CD4-positive, alpha-beta T cell (primary cell): Measurements from ENCODE around the gene PSD. TPM values are rescaled to one million over a fixed set of nuclear protein-coding genes. Genes with fewer than 3 reads are reported as not detected.

ENCODE experiments used
- ATAC-seq: fragments of 200-7000 bp; cut with Tn5 transposase; one replicate; pipeline ENCODE4 v1.10.0; 2022; ENCODE audit warnings: mild to moderate bottlenecking; ENCODE audit not compliant: poor library complexity
- CTCF ChIA-PET: fragments of 350-600 bp; sonication (Branson Sonifier 250); formaldehyde crosslinking; loops from one replicate; lab custom pipeline; 2021; ENCODE audit warnings: antibody characterized with exemption, inconsistent platforms; lab: Charles Lee
- POLR2A ChIA-PET: fragments of 350-600 bp; sonication (Branson Sonifier 250); formaldehyde crosslinking; loops from one replicate; lab custom pipeline; 2021; ENCODE audit warnings: antibody characterized with exemption, inconsistent platforms; lab: Charles Lee
- DNase-seq, 14 experiments: peaks; one replicate each; pipeline ENCODE4 v3.0.0-alpha.2; 2013 to 2020; ENCODE audit warnings: mixed read lengths in 2 of 14
- H3K27ac ChIP-seq, 2 donors: one replicate each; pipeline versions ENCODE4 v1.5.1 to v1.7.0; 2013; ENCODE audit warnings: low read length in 2 of 2, low read depth in 1 of 2, mild to moderate bottlenecking in 1 of 2
- H3K27me3 ChIP-seq, 2 experiments: 1 replicate in 1 of 2; 2 replicates in 1 of 2; pipeline versions ENCODE4 v1.6.1 to v1.7.0; 2013; ENCODE audit warnings: low read length in 2 of 2, control low read depth in 1 of 2, mild to moderate bottlenecking in 1 of 2, moderate library complexity in 1 of 2; ENCODE audit not compliant: insufficient read depth in 2 of 2, control insufficient read depth in 1 of 2
- H3K36me3 ChIP-seq: one replicate; pipeline ENCODE4 v1.6.1; 2013; ENCODE audit warnings: low read length, control low read depth; ENCODE audit not compliant: insufficient read depth
- H3K4me1 ChIP-seq: one replicate; pipeline ENCODE4 v1.6.1; 2013; ENCODE audit warnings: low read length, control low read depth; ENCODE audit not compliant: insufficient read depth
- H3K4me3 ChIP-seq: one replicate; pipeline ENCODE4 v1.5.1; 2013; ENCODE audit warnings: mild to moderate bottlenecking, low read length, moderate library complexity
- H3K9me3 ChIP-seq, 2 experiments: 1 replicate in 1 of 2; 2 replicates in 1 of 2; pipeline versions ENCODE4 v1.6.1 to v1.7.0; 2013; ENCODE audit warnings: low read length in 2 of 2, mild to moderate bottlenecking in 2 of 2, control low read depth in 1 of 2, moderate library complexity in 1 of 2; ENCODE audit not compliant: control insufficient read depth in 1 of 2, insufficient read depth in 1 of 2
- H3K27ac Mint-ChIP-seq: one replicate; pipeline ENCODE4 v1.8.0; 2020; ENCODE audit warnings: mixed read lengths
- H3K27me3 Mint-ChIP-seq: one replicate; pipeline ENCODE4 v1.8.0; 2021; ENCODE audit warnings: mixed read lengths
- H3K36me3 Mint-ChIP-seq: one replicate; pipeline ENCODE4 v1.8.0; 2021; ENCODE audit warnings: low read depth, mixed read lengths
- H3K4me1 Mint-ChIP-seq: one replicate; pipeline ENCODE4 v1.8.0; 2021; ENCODE audit warnings: low read depth, mixed read lengths
- H3K4me3 Mint-ChIP-seq: one replicate; pipeline ENCODE4 v1.8.0; 2020; ENCODE audit warnings: mild to moderate bottlenecking, mixed read lengths
- H3K9me3 Mint-ChIP-seq: one replicate; pipeline ENCODE4 v1.8.0; 2020; ENCODE audit warnings: mixed read lengths
- intact Hi-C, 2 experiments: fragments of 100-400 bp; cut with DNase I in 1 of 2; cut with micrococcal nuclease in 1 of 2; formaldehyde crosslinking; loops; one replicate each; pipeline versions ENCODE4 v1.15.1 to v1.9.0; 2023 to 2025; cut with DNase I, micrococcal nuclease
- total RNA-seq, 174 experiments: library from RNA in 2 of 174; stranded (reverse) in 2 of 174; gene quantifications; one replicate each; pipeline ENCODE4 v1.2.3 and lab custom pipeline; 2021 to 2026
- TF ChIP-seq, protein P1 (sequence below): fragments of 200-600 bp; IDR thresholded peaks from one replicate; pipeline ENCODE4 v1.8.0; 2022; ENCODE audit warnings: antibody characterized with exemption, mild to moderate bottlenecking

The PSD gene
- total RNA-seq, 2 experiments from 2014 or later: 16.7 to 17.8 TPM

DNA sequence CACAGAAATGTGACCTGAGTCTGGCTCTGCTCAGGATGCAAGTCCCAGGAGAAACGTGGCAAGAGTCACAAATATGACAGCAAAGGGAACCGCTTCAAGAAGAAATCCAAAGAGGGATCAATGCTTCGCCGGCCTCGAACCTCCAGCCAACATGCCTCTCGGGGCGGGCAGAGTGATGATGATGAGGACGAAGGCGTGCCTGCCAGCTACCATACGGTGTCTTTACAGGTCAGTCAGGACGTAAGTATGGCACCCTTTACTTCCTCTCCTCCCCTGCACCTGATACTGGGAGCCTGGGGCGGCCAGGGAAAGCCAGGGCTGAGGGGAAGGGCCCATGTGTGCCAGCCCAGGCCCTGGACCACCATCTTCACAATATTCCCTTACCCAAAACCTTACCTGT, 41.7 kb downstream of the PSD start:
- no peak overlapping the region for H3K4me3 ChIP-seq
- peaks cover 88% of the 10 kb centered on the region for H3K36me3 Mint-ChIP-seq
- H3K27me3 ChIP-seq: no peaks in the 10 kb centered on the region
- TF ChIP-seq, protein P1, sequence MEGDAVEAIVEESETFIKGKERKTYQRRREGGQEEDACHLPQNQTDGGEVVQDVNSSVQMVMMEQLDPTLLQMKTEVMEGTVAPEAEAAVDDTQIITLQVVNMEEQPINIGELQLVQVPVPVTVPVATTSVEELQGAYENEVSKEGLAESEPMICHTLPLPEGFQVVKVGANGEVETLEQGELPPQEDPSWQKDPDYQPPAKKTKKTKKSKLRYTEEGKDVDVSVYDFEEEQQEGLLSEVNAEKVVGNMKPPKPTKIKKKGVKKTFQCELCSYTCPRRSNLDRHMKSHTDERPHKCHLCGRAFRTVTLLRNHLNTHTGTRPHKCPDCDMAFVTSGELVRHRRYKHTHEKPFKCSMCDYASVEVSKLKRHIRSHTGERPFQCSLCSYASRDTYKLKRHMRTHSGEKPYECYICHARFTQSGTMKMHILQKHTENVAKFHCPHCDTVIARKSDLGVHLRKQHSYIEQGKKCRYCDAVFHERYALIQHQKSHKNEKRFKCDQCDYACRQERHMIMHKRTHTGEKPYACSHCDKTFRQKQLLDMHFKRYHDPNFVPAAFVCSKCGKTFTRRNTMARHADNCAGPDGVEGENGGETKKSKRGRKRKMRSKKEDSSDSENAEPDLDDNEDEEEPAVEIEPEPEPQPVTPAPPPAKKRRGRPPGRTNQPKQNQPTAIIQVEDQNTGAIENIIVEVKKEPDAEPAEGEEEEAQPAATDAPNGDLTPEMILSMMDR: no peak
- ChIA-PET POLR2A (no interaction called here), CTCF (no interaction called here)
- no peak overlapping the region for H3K27ac ChIP-seq
- H3K4me3 Mint-ChIP-seq: no peak overlapping the region
- H3K36me3 ChIP-seq: peaks cover 72% of the 10 kb centered on the region
- no peaks in the 10 kb centered on the region for H3K4me1 ChIP-seq
- no peaks in the 10 kb centered on the region for H3K4me1 Mint-ChIP-seq
- intact Hi-C loops: no loop called here
- no peak overlapping the region for H3K27ac Mint-ChIP-seq
- no peak for DNase-seq
- H3K27me3 Mint-ChIP-seq: no peaks in the 10 kb centered on the region
- no peaks in the 10 kb centered on the region for H3K9me3 ChIP-seq
- ATAC-seq: no peak
- no peaks in the 10 kb centered on the region for H3K9me3 Mint-ChIP-seq

DNA sequence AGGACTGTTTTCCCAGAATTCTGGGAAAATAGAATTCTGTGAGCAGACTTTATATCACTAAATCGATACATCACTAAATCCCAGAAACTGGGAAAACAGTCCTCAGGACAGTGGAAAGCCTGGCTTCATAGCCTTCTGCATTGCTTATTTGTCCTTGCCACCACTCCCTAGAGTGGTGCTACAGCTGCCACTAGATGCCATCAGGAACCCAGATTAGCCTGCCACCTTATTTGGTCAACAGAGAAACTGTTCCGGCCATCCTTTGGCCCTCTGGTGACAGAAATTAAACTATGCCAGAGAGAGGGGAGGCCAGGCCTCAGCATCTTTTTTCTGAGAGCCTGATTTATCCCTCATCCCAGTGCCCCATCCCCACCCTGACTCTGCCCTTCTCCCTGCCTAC, 42.7 kb downstream of the PSD start:
- H3K27ac Mint-ChIP-seq: no peak overlapping the region
- peaks cover 68% of the 10 kb centered on the region for H3K36me3 ChIP-seq

DNA sequence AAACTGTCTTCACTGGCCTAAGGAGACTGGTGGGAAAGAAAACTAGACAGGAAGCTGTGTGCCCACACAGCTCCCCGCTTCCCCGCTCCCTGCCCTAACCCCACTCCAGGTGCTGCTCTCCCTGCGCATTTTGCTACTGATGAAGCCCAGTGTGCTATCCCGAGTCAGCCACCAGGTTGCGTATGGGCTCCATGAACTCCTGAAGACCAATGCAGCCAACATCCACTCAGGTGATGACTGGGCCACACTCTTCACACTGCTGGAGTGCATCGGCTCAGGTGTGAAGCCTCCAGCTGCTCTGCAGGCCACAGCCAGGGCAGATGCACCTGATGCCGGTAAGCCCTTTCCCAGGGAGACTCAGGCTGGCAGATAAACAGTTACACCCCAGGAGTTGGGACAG, 43.3 kb downstream of the PSD start:
- no peaks in the 10 kb centered on the region for H3K4me1 Mint-ChIP-seq
- Histone ChIP-seq H3K4me1 (no peaks in the 10 kb centered on the region), H3K27me3 (no peaks in the 10 kb centered on the region), H3K36me3 (peaks cover 70% of the 10 kb centered on the region), H3K27ac (no peak overlapping the region), H3K4me3 (no peak overlapping the region), H3K9me3 (no peaks in the 10 kb centered on the region)
- peak in 4 of 14 experiments; percentile 17 to 55 (median 34) for DNase-seq
- no peak overlapping the region for H3K27ac Mint-ChIP-seq
- H3K9me3 Mint-ChIP-seq: no peaks in the 10 kb centered on the region
- ChIA-PET POLR2A (no interaction called here), CTCF (interaction anchor here (0.7 kb wide), 1 partner anchor 249 kb away, joined by 3 read pairs; no protein-coding TSS in a partner anchor)
- peaks cover 88% of the 10 kb centered on the region for H3K36me3 Mint-ChIP-seq
- H3K4me3 Mint-ChIP-seq: no peak overlapping the region
- TF ChIP-seq, protein P1: no peak
- H3K27me3 Mint-ChIP-seq: no peaks in the 10 kb centered on the region
- intact Hi-C loops: no loop called here
- peak; percentile 29 for ATAC-seq

More for the DNA sequence above, 42.7 kb downstream of the PSD start:
- Mint-ChIP-seq H3K4me3 (no peak overlapping the region), H3K4me1 (no peaks in the 10 kb centered on the region), H3K9me3 (no peaks in the 10 kb centered on the region), H3K36me3 (peaks cover 88% of the 10 kb centered on the region), H3K27me3 (no peaks in the 10 kb centered on the region)
- CTCF ChIA-PET: no interaction called here
- POLR2A ChIA-PET: no interaction called here
- no peaks in the 10 kb centered on the region for H3K9me3 ChIP-seq
- no peak overlapping the region for H3K4me3 ChIP-seq
- H3K4me1 ChIP-seq: no peaks in the 10 kb centered on the region
- DNase-seq: no peak
- H3K27ac ChIP-seq: no peak overlapping the region
- TF ChIP-seq, protein P1: no peak
- ATAC-seq: no peak
- intact Hi-C loops: no loop called here
- no peaks in the 10 kb centered on the region for H3K27me3 ChIP-seq
